ENCODE data around the gene KLF12. TPM values are rescaled to one million over a fixed set of nuclear protein-coding genes. Genes with fewer than 3 reads are reported as not detected.

Gene KLF12
- total RNA-seq, 1 experiment from 2014 or later = 9.7 TPM

- Histone ChIP-seq H2BK12ac (ENCODE audit: insufficient read length, low read depth, low read length) (no peak overlapping the region), H2BK120ac (ENCODE audit: low read depth, low read length, poor library complexity, severe bottlenecking) (no peak overlapping the region), H4K8ac (replicated peaks; ENCODE audit: insufficient read length, low read depth, low read length) (no peak overlapping the region), H3K27ac (ENCODE audit: insufficient read length, low read depth, low read length) (no peak overlapping the region), H3T11ph (ENCODE audit: low read length) (no peak overlapping the region), H2BK5ac (ENCODE audit: insufficient read length, low read length) (no peak overlapping the region), H3K4me2 (ENCODE audit: insufficient read depth, insufficient read length, low read length) (no peak overlapping the region), H4K5ac (ENCODE audit: insufficient read length, low read depth, low read length) (no peak overlapping the region), H3K79me2 (ENCODE audit: insufficient read depth, low read length) (no peaks in the 10 kb centered on the region), H3K18ac (ENCODE audit: insufficient read length, low read depth, low read length) (no peak overlapping the region), H3K27me3 (ENCODE audit: insufficient read depth, low read length) (no peaks in the 10 kb centered on the region), H4K91ac (ENCODE audit: insufficient read length, low read depth, low read length) (no peak overlapping the region), H3K79me1 (ENCODE audit: insufficient read depth, low read depth, low read length, poor library complexity, severe bottlenecking) (no peaks in the 10 kb centered on the region), H2BK15ac (ENCODE audit: low read depth, low read length) (no peak overlapping the region), H3K9ac (ENCODE audit: extremely low read depth, insufficient read length, low read length) (no peak overlapping the region), H3K23ac (ENCODE audit: insufficient read length, low read depth, low read length) (no peak overlapping the region), H2BK20ac (ENCODE audit: low read depth, low read length, poor library complexity, severe bottlenecking) (no peak overlapping the region), H3K9me3 (ENCODE audit: control insufficient read depth, low read depth, low read length) (no peaks in the 10 kb centered on the region), H2AFZ (ENCODE audit: low read length) (no peak overlapping the region), H3K4ac (ENCODE audit: low read depth, low read length) (no peak overlapping the region), H4K20me1 (ENCODE audit: control insufficient read depth, insufficient read depth, insufficient read length) (no peaks in the 10 kb centered on the region), H3K4me1 (ENCODE audit: insufficient read depth, low read length) (no peaks in the 10 kb centered on the region), H2AK5ac (ENCODE audit: insufficient read length, low read length) (no peak overlapping the region), H3K14ac (ENCODE audit: insufficient read depth, low read length) (no peak overlapping the region), H3K56ac (ENCODE audit: insufficient read length, low read depth, low read length) (no peak overlapping the region), H3K23me2 (ENCODE audit: insufficient read length, low read depth, low read length, poor library complexity, severe bottlenecking) (no peaks in the 10 kb centered on the region)
- no peaks in the 10 kb centered on the region for H3K27me3 Mint-ChIP-seq (ENCODE audit: low read depth)
- H3K4me1 Mint-ChIP-seq = peaks cover 9 to 12% of the 10 kb centered on the region in 2 experiments
- WGBS (ENCODE audit: extremely low coverage, insufficient read length, low lambda C conversion rate) = no CpG with 5 or more reads among the region's 3 CpGs
- H3K36me3 Mint-ChIP-seq (ENCODE audit: insufficient read depth in 1 of 3, low read depth in 3 of 3) = no peaks in the 10 kb centered on the region
- TF ChIP-seq, protein P1, sequence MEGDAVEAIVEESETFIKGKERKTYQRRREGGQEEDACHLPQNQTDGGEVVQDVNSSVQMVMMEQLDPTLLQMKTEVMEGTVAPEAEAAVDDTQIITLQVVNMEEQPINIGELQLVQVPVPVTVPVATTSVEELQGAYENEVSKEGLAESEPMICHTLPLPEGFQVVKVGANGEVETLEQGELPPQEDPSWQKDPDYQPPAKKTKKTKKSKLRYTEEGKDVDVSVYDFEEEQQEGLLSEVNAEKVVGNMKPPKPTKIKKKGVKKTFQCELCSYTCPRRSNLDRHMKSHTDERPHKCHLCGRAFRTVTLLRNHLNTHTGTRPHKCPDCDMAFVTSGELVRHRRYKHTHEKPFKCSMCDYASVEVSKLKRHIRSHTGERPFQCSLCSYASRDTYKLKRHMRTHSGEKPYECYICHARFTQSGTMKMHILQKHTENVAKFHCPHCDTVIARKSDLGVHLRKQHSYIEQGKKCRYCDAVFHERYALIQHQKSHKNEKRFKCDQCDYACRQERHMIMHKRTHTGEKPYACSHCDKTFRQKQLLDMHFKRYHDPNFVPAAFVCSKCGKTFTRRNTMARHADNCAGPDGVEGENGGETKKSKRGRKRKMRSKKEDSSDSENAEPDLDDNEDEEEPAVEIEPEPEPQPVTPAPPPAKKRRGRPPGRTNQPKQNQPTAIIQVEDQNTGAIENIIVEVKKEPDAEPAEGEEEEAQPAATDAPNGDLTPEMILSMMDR (conservative IDR thresholded peaks at IDR 0.05) = no peak
- no peak for DNase-seq
- H3K9me3 Mint-ChIP-seq = no peaks in the 10 kb centered on the region
- H3K27ac Mint-ChIP-seq = no peak overlapping the region
- H3K4me3 Mint-ChIP-seq = no peak overlapping the region
Measured at GRCh38 chr13:74090397-74090796, 43.8 kb downstream of the KLF12 start.

Measured in H9 (cell line).